Neural progenitor cell (in vitro differentiated cells): ENCODE measurements around the gene PROSER3.

Experiments
- EZH2phosphoT487 ChIP-seq: fragments of 200-600 bp; sonication (generic); IDR thresholded peaks from 2 replicates; pipeline ENCODE4 v1.6.1; 2017; ENCODE audit warnings: antibody characterized with exemption
- TF ChIP-seq, protein P1 (sequence below): fragments of 200-600 bp; sonication (generic); IDR thresholded peaks from 2 replicates; pipeline ENCODE4 v1.5.1; 2017; ENCODE audit warnings: antibody characterized with exemption, mild to moderate bottlenecking

DNA sequence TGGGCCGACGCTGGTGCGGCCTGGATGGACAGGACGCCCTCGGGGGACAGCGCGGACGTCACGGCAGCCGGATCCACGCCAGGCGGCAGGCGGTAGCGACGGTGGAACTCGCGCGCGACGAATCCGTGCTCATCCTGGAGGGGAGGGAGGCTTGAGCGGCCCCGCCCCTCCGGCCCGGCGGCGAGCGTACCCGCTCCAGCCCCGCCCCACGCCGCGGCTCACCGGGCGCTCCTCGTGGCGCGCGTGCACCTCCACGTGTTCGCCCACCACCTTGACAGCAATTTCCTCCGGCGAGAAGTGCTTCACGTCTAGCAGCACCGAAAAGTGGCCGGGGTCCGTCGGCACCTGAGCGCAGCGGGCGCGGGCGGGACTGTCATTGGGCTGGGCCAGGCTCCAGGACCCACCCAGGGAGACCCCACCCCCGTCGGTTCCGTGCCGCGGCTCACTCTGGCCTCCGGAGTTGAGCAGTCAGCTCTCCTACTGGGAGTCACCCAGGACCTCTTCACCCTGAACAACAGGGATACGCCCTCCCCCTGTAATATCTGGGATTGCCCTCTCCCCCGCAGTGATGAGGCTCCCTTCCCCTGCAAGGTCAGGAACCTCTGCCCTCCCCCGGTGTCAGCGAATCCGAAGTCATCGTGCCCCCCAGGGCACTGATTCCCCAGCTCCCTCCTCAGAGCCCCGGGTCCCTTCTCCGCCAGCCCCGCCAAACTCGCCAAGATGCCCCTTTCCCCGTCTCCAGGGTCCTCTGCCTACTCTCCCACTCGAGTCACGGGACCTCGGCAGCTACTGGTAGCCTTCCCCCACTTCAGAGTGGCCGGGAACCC is 2.2 kb upstream of the PROSER3 start:
- TF ChIP-seq, protein P1, sequence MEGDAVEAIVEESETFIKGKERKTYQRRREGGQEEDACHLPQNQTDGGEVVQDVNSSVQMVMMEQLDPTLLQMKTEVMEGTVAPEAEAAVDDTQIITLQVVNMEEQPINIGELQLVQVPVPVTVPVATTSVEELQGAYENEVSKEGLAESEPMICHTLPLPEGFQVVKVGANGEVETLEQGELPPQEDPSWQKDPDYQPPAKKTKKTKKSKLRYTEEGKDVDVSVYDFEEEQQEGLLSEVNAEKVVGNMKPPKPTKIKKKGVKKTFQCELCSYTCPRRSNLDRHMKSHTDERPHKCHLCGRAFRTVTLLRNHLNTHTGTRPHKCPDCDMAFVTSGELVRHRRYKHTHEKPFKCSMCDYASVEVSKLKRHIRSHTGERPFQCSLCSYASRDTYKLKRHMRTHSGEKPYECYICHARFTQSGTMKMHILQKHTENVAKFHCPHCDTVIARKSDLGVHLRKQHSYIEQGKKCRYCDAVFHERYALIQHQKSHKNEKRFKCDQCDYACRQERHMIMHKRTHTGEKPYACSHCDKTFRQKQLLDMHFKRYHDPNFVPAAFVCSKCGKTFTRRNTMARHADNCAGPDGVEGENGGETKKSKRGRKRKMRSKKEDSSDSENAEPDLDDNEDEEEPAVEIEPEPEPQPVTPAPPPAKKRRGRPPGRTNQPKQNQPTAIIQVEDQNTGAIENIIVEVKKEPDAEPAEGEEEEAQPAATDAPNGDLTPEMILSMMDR = no peak
- TF ChIP-seq EZH2phosphoT487 = peak; percentile 20
